Choroid plexus epithelial cell (primary cell): ENCODE data around the gene HOXD4.

Experiments used
- DNase-seq: peaks from one replicate; pipeline ENCODE4 v3.0.0-alpha.2; 2010; ENCODE audit warnings: low read depth
- H3K4me3 ChIP-seq: 2 replicates; pipeline ENCODE4 v1.5.1; 2011; ENCODE audit warnings: low read depth, mild to moderate bottlenecking, control low read depth, low read length, moderate library complexity
- TF ChIP-seq, protein P1 (sequence below): conservative IDR thresholded peaks from 2 replicates; pipeline ENCODE4 v1.5.1; 2011; ENCODE audit warnings: low read depth, mild to moderate bottlenecking, control low read depth, inconsistent platforms, low read length, moderate library complexity

HOXD4 gene

DNA sequence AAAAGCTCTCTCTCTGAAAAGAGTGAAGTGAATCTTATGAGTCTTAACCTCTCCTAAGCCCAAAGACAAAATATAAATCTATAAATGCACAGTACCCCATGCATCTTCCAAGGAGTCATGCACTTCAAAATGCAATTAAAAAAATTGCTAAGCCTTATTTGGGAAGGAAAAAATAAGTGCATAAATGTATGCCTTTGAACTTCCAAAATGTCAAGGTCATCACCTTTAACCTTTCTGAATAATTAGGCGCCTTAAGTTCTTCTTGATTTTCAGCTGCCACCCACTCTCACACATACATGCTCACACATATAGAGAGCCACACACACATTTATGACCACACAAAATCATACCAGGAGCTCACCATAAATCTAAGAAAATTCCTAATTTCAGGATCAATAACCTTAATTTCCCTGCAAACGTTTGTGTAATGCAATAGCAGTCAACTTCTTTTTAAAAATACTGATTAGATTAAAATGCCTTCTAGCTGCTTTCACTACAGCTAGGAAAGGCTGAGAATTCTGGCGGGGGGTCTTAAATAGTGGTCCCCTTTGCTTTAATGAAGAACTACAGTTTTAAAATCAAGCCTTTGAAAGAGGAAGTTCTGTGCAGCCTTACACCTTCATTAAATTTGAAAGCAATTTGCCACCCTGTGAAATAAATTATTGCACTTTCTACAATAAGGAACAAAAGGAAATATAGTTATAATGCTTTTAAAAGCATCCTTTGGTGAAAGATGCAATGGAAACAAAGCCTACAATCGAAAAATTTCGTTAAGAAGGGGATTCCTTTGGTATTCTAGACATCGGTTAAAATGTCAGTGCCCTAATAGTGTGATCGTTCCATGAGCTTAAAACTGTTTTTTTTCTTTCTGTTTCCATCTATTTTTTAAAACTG lies 40.7 kb upstream of the HOXD4 start:
- TF ChIP-seq, protein P1, sequence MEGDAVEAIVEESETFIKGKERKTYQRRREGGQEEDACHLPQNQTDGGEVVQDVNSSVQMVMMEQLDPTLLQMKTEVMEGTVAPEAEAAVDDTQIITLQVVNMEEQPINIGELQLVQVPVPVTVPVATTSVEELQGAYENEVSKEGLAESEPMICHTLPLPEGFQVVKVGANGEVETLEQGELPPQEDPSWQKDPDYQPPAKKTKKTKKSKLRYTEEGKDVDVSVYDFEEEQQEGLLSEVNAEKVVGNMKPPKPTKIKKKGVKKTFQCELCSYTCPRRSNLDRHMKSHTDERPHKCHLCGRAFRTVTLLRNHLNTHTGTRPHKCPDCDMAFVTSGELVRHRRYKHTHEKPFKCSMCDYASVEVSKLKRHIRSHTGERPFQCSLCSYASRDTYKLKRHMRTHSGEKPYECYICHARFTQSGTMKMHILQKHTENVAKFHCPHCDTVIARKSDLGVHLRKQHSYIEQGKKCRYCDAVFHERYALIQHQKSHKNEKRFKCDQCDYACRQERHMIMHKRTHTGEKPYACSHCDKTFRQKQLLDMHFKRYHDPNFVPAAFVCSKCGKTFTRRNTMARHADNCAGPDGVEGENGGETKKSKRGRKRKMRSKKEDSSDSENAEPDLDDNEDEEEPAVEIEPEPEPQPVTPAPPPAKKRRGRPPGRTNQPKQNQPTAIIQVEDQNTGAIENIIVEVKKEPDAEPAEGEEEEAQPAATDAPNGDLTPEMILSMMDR: no peak
- no peak overlapping the region for H3K4me3 ChIP-seq
- no peak for DNase-seq

DNA sequence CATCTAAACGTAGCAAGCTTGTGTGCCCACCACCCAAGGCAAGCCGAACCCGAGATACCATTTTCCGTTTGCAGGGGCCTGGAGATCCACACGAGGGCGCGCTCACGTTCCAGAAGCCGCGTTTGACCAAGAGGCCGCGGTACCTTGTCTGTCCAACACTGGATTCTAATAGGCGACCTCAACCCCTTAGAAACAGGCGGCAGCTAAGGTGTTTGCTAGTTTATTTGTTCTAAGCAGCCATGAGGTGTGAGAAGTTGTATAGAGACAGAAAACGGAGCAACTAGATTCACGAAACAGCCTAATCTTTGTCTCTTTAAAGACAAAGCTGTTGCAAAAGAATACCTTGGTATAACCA lies 40.1 kb upstream of the HOXD4 start:
- TF ChIP-seq, protein P1: peak; percentile 65
- peak; percentile 31 for DNase-seq
- no peak overlapping the region for H3K4me3 ChIP-seq

DNA sequence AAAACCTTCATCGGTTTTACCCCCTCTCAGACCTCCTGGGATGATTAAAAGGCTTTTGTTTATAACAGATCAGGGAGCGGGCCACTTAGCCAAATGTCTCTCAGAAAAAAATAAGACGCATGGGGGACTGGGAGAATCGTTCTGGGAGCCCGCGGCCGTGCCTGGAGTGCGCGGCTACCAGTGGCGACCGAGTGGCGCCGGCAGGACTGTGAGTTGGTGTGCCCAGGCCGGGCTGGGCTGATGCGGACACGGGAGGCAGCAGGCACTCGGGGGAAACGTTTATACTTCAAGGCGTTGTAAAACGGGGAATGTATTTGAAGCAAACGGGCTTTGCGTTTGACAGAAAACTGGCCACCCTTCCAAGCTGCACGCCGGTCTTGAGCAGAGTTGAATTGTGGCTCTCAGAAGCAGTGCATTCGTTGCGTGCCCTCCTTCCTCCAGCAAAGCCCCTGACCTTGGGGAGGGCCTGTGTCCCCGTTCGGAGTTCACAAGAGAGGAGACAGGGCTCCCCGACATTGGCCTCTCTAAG lies 39.4 kb upstream of the HOXD4 start:
- TF ChIP-seq, protein P1: no peak
- H3K4me3 ChIP-seq: no peak overlapping the region
- DNase-seq: no peak

DNA sequence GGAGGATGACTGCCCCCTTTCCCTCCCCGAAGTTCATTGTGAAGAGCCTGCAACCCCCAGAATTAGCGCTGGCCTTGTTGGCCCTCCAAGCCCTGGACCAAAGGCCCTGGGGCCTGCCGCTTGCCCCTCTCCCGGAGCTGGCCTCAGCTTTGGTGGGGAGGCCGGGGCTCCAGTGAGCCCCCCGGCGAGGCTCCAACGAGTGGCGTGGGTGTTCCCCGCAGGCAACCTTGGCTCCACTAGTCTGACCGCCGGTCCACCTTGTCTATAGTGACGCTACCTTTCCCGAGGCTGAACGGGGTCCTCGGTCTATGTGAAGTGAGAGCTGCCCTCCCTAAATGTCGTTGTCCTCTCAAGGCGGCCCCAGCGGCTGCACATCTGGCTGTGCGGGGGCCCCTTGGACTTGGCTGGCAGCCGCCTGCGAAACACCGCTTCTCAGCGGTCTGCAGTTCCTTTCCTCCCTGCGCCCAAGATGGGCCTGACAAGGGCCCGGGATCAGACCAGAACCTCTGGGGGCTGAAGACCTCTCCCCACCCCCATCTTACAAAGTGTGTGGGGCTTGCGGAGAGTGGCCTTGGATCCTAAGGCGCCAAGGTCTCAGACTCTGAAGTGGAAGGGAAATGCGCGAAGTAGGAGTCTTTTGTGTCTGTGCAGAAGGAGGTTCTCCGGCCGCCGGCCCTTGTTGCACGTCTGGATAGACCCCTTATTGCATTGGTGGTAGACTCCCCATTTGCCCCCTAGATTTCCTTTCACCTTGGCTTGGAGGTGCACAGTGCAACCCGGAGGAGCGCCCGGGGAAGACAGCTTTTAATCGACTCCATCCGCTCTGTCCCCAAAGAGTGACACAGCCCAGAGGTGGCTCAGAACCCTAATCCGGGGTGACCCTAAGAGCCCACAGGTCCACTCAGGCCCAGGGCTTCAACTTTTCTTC lies 38.7 kb upstream of the HOXD4 start:
- TF ChIP-seq, protein P1: no peak

DNA sequence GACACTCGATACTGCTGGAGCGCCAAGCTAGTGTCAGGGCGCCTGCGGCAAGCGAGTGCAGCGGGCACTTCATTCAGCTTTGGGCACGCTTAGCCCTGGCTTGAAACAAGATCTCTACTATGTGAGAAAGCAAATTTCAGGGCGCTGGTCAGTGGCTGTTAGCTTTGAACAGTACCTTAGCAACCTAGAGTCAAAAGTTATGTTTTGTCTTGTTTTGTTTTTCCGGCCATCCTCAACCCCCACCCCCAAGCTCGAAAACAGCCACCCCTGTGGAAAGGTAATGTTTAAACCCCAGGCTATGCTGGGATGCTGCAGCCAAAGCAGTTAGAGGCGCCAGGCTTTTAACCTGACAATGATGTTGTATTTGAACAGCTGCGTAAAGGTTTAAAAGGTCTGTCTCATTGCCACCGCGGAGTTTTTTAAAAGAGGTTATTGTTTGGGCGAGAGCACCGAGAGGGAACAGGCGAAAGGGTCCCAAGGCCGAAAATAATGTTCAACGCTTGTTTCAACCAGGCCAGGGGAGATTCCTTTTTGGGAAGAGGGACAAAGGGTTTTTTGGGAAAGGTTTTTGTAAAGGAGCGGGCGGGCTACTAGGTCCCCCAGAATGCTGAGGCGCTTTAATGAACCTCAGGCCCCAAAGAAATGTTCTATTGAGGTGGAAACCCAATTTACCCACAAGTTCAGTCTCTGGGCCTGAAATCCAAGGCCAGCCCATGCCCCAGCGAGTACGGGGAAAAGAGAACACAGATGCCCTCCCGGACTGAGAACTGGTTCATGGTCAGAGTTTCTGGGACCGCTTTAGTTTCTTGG lies 37.0 kb upstream of the HOXD4 start:
- DNase-seq: no peak
- TF ChIP-seq, protein P1: no peak
- no peak overlapping the region for H3K4me3 ChIP-seq

More for the DNA sequence above, 38.7 kb upstream of the HOXD4 start:
- H3K4me3 ChIP-seq: no peak overlapping the region
- no peak for DNase-seq

DNA sequence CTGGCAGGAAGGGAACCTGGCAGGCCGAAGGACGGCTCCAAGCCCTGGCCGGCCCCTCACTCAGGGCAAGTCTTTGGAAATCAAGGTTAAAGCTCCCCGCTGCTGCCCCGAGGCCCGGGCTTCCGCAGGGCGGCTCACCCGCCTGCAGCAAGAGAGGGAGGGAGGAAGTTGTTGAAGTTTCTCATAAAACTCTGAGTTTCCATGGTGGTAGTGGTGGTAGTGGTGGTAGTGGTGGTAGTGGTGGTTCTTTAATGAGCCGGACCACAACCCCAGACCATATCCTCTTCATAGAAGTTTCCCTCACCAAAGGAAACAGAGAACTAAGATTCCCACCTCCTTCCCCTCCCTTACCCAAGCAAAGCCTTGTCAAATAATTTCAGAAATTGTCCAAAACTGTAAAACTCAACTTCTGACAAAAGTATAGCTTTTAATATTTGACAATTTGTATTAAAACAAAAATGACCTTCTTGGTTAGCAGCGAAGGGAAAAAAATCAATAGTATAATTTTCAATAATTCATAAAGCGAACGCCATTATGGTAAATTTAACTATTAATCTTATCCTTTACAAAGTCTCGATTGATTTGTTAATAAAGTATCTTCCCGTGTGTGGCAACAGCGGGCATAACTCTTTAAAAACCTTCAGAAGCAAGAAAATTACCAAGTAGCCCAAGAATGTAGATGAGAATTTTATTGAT lies 36.3 kb upstream of the HOXD4 start:
- TF ChIP-seq, protein P1: no peak
- H3K4me3 ChIP-seq: no peak overlapping the region
- no peak for DNase-seq
